ENCODE measurements around the gene LINGO3. TPM values are rescaled to one million over a fixed set of nuclear protein-coding genes. Genes with fewer than 3 reads are reported as not detected.

Gene LINGO3
- total RNA-seq, 6 experiments from 2014 or later, result not detected

- no peak overlapping the region for H3K27ac ChIP-seq
- H3K9me3 ChIP-seq, result no peaks in the 10 kb centered on the region
- peak in 2 of 4 donors; percentile 3 to 13 for ATAC-seq
- WGBS (ENCODE audit: insufficient coverage, low coverage, low lambda C conversion rate, missing lambda C conversion rate), result no CpG with 5 or more reads among the region's 17 CpGs
- DNase-seq, result no peak
- no peak overlapping the region for H3K4me3 ChIP-seq
- TF ChIP-seq POLR2A (IDR thresholded peaks at IDR 0.05), result no peak
- no peak for TF ChIP-seq CTCF (IDR thresholded peaks at IDR 0.05)
- H3K27me3 ChIP-seq, result peaks cover 0 to 21% of the 10 kb centered on the region in 2 donors
- H3K36me3 ChIP-seq, result no peaks in the 10 kb centered on the region
- H3K4me1 ChIP-seq, result peaks cover 0 to 18% (median 0%) of the 10 kb centered on the region in 4 donors
- intact Hi-C loops (cut with DNase I), result no loop called here
Measured at GRCh38 chr19:2288338-2288817, 19.6 kb downstream of the LINGO3 start.

GRCh38 chr19:2287585-2288337, 20.2 kb downstream of the LINGO3 start:
- TF ChIP-seq CTCF (IDR thresholded peaks at IDR 0.05), result no peak
- TF ChIP-seq POLR2A (IDR thresholded peaks at IDR 0.05), result no peak
- intact Hi-C loops (cut with DNase I), result no loop called here
- no peaks in the 10 kb centered on the region for H3K9me3 ChIP-seq
- peaks cover 0 to 18% (median 0%) of the 10 kb centered on the region in 4 donors for H3K4me1 ChIP-seq
- peaks cover 0 to 21% of the 10 kb centered on the region in 2 donors for H3K27me3 ChIP-seq
- H3K27ac ChIP-seq, result no peak overlapping the region
- 58% methylated on average over 3 of the region's 13 CpGs for WGBS (ENCODE audit: insufficient coverage, low coverage, low lambda C conversion rate, missing lambda C conversion rate)
- no peak overlapping the region for H3K4me3 ChIP-seq
- DNase-seq (no peak), ATAC-seq (peak in 3 of 4 donors; percentile 11 to 20 (median 16))
- no peaks in the 10 kb centered on the region for H3K36me3 ChIP-seq

GRCh38 chr19:2286402-2287140, 21.4 kb downstream of the LINGO3 start:
- peaks cover 0 to 16% of the 10 kb centered on the region in 2 donors for H3K27me3 ChIP-seq
- DNase-seq, result no peak
- no peaks in the 10 kb centered on the region for H3K9me3 ChIP-seq
- 83% methylated on average over 7 of the region's 20 CpGs for WGBS (ENCODE audit: insufficient coverage, low coverage, low lambda C conversion rate, missing lambda C conversion rate)
- peaks cover 0 to 18% (median 0%) of the 10 kb centered on the region in 4 donors for H3K4me1 ChIP-seq
- intact Hi-C loops (cut with DNase I), result no loop called here
- no peak for TF ChIP-seq CTCF (IDR thresholded peaks at IDR 0.05)
- TF ChIP-seq POLR2A (IDR thresholded peaks at IDR 0.05), result no peak
- no peak for ATAC-seq
- H3K36me3 ChIP-seq, result no peaks in the 10 kb centered on the region
- H3K27ac ChIP-seq, result no peak overlapping the region
- H3K4me3 ChIP-seq, result no peak overlapping the region

- no peak overlapping the region for H3K4me3 ChIP-seq
- DNase-seq, result no peak
- no peaks in the 10 kb centered on the region for H3K9me3 ChIP-seq
- H3K27ac ChIP-seq, result no peak overlapping the region
- ATAC-seq, result no peak
- WGBS (ENCODE audit: insufficient coverage, low coverage, low lambda C conversion rate, missing lambda C conversion rate), result 88% methylated on average over 6 of the region's 8 CpGs
- H3K36me3 ChIP-seq, result no peaks in the 10 kb centered on the region
- no peak for TF ChIP-seq CTCF (IDR thresholded peaks at IDR 0.05)
- no peak for TF ChIP-seq POLR2A (IDR thresholded peaks at IDR 0.05)
- H3K27me3 ChIP-seq, result no peaks in the 10 kb centered on the region
- H3K4me1 ChIP-seq, result no peaks in the 10 kb centered on the region
- intact Hi-C loops (cut with DNase I), result no loop called here
Measured at GRCh38 chr19:2283835-2284507, 24.0 kb downstream of the LINGO3 start.
